ENCODE measurements around the gene DUSP10. TPM values are rescaled to one million over a fixed set of nuclear protein-coding genes. Genes with fewer than 3 reads are reported as not detected.

Gene DUSP10
- total RNA-seq, 1 experiment from 2014 or later, result 1.6 TPM

DNA sequence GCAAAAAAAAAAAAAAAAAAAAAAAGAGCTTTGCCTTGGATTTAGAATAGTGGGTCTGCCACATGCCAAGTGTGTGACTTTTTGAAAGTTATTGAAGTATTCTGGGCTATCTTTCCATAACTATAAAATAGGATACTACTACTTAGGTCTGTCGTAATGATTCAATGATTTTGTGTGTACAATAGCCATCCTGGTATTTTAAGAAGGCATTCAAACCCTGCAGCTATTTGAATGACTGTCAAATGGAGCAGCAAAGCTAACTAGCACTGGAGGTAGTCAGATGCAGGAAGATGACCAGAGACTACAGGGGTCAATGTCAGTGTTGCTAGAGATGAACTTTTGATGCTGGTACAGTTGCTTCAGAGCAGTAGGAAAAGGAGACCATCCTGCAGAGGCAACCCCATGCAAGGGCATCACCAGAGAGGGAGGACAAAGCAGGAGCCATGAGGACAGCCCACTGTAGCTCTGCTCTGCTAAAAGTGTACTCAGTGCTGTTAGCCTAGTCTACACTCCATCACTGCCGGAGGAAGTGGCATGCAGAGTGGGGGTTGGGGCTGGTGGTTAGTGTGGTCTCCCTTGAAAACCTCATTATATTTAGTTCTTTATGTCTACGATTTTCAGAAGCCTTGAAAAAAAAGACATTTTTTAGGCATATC lies 29.0 kb downstream of the DUSP10 start (continued):
- TF ChIP-seq, protein P1, sequence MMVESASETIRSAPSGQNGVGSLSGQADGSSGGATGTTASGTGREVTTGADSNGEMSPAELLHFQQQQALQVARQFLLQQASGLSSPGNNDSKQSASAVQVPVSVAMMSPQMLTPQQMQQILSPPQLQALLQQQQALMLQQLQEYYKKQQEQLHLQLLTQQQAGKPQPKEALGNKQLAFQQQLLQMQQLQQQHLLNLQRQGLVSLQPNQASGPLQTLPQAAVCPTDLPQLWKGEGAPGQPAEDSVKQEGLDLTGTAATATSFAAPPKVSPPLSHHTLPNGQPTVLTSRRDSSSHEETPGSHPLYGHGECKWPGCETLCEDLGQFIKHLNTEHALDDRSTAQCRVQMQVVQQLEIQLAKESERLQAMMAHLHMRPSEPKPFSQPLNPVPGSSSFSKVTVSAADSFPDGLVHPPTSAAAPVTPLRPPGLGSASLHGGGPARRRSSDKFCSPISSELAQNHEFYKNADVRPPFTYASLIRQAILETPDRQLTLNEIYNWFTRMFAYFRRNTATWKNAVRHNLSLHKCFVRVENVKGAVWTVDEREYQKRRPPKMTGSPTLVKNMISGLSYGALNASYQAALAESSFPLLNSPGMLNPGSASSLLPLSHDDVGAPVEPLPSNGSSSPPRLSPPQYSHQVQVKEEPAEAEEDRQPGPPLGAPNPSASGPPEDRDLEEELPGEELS (CRISPR knock-in tag; IDR thresholded peaks at IDR 0.05), result no peak

DNA sequence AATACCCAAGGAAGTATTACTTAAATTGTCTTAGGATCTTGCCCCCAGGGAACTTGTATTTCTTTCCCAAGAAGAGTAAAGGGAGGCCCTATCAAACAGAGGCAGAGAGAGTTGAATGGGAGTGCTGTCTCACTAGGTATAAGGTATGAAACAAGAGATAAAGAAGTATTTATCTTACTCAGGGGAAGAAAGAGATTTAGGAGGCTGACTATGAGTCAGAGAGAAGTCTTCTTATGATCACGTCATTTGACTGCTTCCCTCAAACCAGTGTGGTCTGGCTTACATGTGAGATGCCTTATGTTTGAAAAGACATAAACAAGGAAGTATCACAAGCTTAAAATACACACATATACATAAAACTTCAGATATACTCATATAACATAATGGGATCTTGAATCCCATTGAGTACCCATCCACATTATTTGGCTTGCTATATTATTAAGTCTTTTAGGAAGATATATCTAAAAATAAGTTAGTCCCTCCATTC lies 29.6 kb downstream of the DUSP10 start:
- no peak for DNase-seq (ENCODE audit: low spot score)
- Mint-ChIP-seq H3K27ac (no peak overlapping the region), H3K4me1 (peaks cover 47% of the 10 kb centered on the region), H3K9me3 (peaks cover 11% of the 10 kb centered on the region), H3K27me3 (ENCODE audit: low read depth) (peaks cover 36% of the 10 kb centered on the region), H3K4me3 (no peak overlapping the region), H3K36me3 (peaks cover 9% of the 10 kb centered on the region; the same call in 1 of the 2 replicates)
- ATAC-seq, result no peak
- CTCF ChIA-PET, result interaction anchor here (0.6 kb wide), 1 partner anchor 144 kb away, joined by 3 read pairs; no protein-coding TSS in a partner anchor
- TF ChIP-seq FOXK1 (CRISPR knock-in tag; IDR thresholded peaks at IDR 0.05), result no peak
- no peak for TF ChIP-seq RELA (CRISPR knock-in tag; IDR thresholded peaks at IDR 0.05; ENCODE audit: borderline replicate concordance)
- no peak for TF ChIP-seq NR3C1 (CRISPR knock-in tag; conservative IDR thresholded peaks at IDR 0.05; ENCODE audit: low read depth)
- TF ChIP-seq ZBTB21 (CRISPR knock-in tag; IDR thresholded peaks at IDR 0.05; ENCODE audit: borderline replicate concordance), result no peak
- TF ChIP-seq SMAD3 (CRISPR knock-in tag; IDR thresholded peaks at IDR 0.05; ENCODE audit: borderline replicate concordance), result no peak
- TF ChIP-seq TEAD1 (CRISPR knock-in tag; IDR thresholded peaks at IDR 0.05), result no peak
- TF ChIP-seq, protein P2, sequence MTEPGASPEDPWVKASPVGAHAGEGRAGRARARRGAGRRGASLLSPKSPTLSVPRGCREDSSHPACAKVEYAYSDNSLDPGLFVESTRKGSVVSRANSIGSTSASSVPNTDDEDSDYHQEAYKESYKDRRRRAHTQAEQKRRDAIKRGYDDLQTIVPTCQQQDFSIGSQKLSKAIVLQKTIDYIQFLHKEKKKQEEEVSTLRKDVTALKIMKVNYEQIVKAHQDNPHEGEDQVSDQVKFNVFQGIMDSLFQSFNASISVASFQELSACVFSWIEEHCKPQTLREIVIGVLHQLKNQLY (CRISPR knock-in tag; IDR thresholded peaks at IDR 0.05), result no peak
- TF ChIP-seq NFYB (CRISPR knock-in tag; conservative IDR thresholded peaks at IDR 0.05; ENCODE audit: low read depth), result no peak
- TF ChIP-seq, protein P3, sequence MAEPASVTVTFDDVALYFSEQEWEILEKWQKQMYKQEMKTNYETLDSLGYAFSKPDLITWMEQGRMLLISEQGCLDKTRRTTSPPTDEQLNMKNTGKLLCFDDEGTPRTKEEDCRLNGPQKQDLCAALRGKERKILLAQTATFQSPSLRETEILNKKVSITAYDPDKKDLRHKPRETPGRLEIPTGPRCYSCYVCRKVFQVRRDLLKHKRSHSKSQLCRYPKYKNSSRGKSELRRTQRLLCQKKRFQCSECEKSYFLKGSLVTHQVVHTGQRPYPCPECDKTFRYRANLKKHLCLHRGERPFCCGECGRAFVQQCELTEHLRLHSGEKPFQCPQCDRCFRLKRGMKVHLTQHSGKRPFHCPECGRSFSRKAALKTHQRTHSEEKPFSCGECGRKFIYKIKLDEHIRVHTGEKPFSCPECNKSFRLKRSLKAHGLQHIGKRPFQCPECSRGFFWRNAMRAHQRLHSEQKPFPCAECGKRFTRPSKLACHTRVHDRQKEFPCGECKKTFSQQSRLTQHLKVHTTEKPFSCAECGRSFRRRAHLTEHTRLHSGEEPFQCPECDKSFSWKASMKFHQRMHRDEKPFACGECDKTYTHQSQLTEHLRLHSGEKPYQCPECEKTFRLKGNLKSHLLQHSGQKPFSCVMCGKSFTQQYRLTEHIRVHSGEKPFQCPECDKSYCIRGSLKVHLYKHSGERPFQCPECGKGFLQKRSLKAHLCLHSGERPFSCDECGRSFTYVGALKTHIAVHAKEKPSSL (CRISPR knock-in tag; conservative IDR thresholded peaks at IDR 0.05), result no peak
- TF ChIP-seq, protein P4, sequence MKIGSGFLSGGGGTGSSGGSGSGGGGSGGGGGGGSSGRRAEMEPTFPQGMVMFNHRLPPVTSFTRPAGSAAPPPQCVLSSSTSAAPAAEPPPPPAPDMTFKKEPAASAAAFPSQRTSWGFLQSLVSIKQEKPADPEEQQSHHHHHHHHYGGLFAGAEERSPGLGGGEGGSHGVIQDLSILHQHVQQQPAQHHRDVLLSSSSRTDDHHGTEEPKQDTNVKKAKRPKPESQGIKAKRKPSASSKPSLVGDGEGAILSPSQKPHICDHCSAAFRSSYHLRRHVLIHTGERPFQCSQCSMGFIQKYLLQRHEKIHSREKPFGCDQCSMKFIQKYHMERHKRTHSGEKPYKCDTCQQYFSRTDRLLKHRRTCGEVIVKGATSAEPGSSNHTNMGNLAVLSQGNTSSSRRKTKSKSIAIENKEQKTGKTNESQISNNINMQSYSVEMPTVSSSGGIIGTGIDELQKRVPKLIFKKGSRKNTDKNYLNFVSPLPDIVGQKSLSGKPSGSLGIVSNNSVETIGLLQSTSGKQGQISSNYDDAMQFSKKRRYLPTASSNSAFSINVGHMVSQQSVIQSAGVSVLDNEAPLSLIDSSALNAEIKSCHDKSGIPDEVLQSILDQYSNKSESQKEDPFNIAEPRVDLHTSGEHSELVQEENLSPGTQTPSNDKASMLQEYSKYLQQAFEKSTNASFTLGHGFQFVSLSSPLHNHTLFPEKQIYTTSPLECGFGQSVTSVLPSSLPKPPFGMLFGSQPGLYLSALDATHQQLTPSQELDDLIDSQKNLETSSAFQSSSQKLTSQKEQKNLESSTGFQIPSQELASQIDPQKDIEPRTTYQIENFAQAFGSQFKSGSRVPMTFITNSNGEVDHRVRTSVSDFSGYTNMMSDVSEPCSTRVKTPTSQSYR (CRISPR knock-in tag; IDR thresholded peaks at IDR 0.05), result no peak
- TF ChIP-seq, protein P5, sequence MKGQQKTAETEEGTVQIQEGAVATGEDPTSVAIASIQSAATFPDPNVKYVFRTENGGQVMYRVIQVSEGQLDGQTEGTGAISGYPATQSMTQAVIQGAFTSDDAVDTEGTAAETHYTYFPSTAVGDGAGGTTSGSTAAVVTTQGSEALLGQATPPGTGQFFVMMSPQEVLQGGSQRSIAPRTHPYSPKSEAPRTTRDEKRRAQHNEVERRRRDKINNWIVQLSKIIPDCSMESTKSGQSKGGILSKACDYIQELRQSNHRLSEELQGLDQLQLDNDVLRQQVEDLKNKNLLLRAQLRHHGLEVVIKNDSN (CRISPR knock-in tag; IDR thresholded peaks at IDR 0.05), result no peak
- TF ChIP-seq, protein P6, sequence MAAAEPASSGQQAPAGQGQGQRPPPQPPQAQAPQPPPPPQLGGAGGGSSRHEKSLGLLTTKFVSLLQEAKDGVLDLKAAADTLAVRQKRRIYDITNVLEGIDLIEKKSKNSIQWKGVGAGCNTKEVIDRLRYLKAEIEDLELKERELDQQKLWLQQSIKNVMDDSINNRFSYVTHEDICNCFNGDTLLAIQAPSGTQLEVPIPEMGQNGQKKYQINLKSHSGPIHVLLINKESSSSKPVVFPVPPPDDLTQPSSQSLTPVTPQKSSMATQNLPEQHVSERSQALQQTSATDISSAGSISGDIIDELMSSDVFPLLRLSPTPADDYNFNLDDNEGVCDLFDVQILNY (CRISPR knock-in tag; IDR thresholded peaks at IDR 0.05), result no peak
- no peak for TF ChIP-seq GABPB1 (CRISPR knock-in tag; IDR thresholded peaks at IDR 0.05)
- TF ChIP-seq, protein P7, sequence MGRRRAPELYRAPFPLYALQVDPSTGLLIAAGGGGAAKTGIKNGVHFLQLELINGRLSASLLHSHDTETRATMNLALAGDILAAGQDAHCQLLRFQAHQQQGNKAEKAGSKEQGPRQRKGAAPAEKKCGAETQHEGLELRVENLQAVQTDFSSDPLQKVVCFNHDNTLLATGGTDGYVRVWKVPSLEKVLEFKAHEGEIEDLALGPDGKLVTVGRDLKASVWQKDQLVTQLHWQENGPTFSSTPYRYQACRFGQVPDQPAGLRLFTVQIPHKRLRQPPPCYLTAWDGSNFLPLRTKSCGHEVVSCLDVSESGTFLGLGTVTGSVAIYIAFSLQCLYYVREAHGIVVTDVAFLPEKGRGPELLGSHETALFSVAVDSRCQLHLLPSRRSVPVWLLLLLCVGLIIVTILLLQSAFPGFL (CRISPR knock-in tag; IDR thresholded peaks at IDR 0.05; ENCODE audit: borderline replicate concordance), result no peak
- POLR2A ChIA-PET, result interaction anchor here (1.6 kb wide), 1 partner anchor 30 kb away, joined by 3 read pairs; the partner anchor contains the start of gene DUSP10
